ENCODE data around the gene TMEM266.

Gene TMEM266

GRCh38 chr15:76209523-76209922 is 149.7 kb downstream of the TMEM266 start:
- H3F3A ChIP-seq (ENCODE audit: insufficient read depth, low read length): no peaks in the 10 kb centered on the region
- H2AFZ ChIP-seq (ENCODE audit: low read length): no peak overlapping the region
- H3K9ac ChIP-seq (ENCODE audit: low read length): no peak overlapping the region
- H3K4me1 ChIP-seq (ENCODE audit: low read length): no peaks in the 10 kb centered on the region
- 0 out of 2 replicates have a peak, but pooled peaks cover 3% of the 10 kb centered on the region for H3K36me3 ChIP-seq (replicated peaks; ENCODE audit: insufficient read depth, low read length)
- H3K4me3 ChIP-seq (ENCODE audit: low read length): no peak overlapping the region
- no peak for TF ChIP-seq EZH2phosphoT487 (IDR thresholded peaks at IDR 0.05; ENCODE audit: low read length)
- TF ChIP-seq CTCF (IDR thresholded peaks at IDR 0.05; ENCODE audit: low read length): no peak
- no peak for TF ChIP-seq EZH2 (optimal IDR thresholded peaks at IDR 0.05; ENCODE audit: low read depth, low read length)
- H3K4me2 ChIP-seq (ENCODE audit: low read depth, low read length): no peak overlapping the region
- no peak overlapping the region for H3K27ac ChIP-seq (ENCODE audit: low read length)
- H3K79me2 ChIP-seq (ENCODE audit: low read length): no peaks in the 10 kb centered on the region
- no peaks in the 10 kb centered on the region for H3K9me2 ChIP-seq (replicated peaks; ENCODE audit: insufficient read depth, low read length)
- H4K20me1 ChIP-seq (ENCODE audit: insufficient read depth, low read length): no peaks in the 10 kb centered on the region
- no peaks in the 10 kb centered on the region for H3K9me3 ChIP-seq (replicated peaks; ENCODE audit: insufficient read depth, low read length)
- H3K27me3 ChIP-seq (replicated peaks; ENCODE audit: insufficient read depth, low read length): no peaks in the 10 kb centered on the region
- DNase-seq: no peak

GRCh38 chr15:76209942-76210341 is 150.2 kb downstream of the TMEM266 start:
- no peak for TF ChIP-seq EZH2 (optimal IDR thresholded peaks at IDR 0.05; ENCODE audit: low read depth, low read length)
- TF ChIP-seq CTCF (IDR thresholded peaks at IDR 0.05; ENCODE audit: low read length): no peak
- no peak for TF ChIP-seq EZH2phosphoT487 (IDR thresholded peaks at IDR 0.05; ENCODE audit: low read length)
- no peaks in the 10 kb centered on the region for H4K20me1 ChIP-seq (ENCODE audit: insufficient read depth, low read length)
- no peak overlapping the region for H2AFZ ChIP-seq (ENCODE audit: low read length)
- H3K27ac ChIP-seq (ENCODE audit: low read length): no peak overlapping the region
- H3K27me3 ChIP-seq (replicated peaks; ENCODE audit: insufficient read depth, low read length): no peaks in the 10 kb centered on the region
- no peak for DNase-seq
- 0 out of 2 replicates have a peak, but pooled peaks cover 3% of the 10 kb centered on the region for H3K36me3 ChIP-seq (replicated peaks; ENCODE audit: insufficient read depth, low read length)
- no peaks in the 10 kb centered on the region for H3K79me2 ChIP-seq (ENCODE audit: low read length)
- no peaks in the 10 kb centered on the region for H3K4me1 ChIP-seq (ENCODE audit: low read length)
- H3K9me3 ChIP-seq (replicated peaks; ENCODE audit: insufficient read depth, low read length): no peaks in the 10 kb centered on the region
- H3K9ac ChIP-seq (ENCODE audit: low read length): no peak overlapping the region
- no peaks in the 10 kb centered on the region for H3F3A ChIP-seq (ENCODE audit: insufficient read depth, low read length)
- H3K9me2 ChIP-seq (replicated peaks; ENCODE audit: insufficient read depth, low read length): no peaks in the 10 kb centered on the region
- H3K4me2 ChIP-seq (ENCODE audit: low read depth, low read length): no peak overlapping the region
- no peak overlapping the region for H3K4me3 ChIP-seq (ENCODE audit: low read length)

- peaks cover 11% of the 10 kb centered on the region; the same call in 1 of the 2 replicates for H3F3A ChIP-seq (ENCODE audit: insufficient read depth, low read length)
- H3K4me1 ChIP-seq (ENCODE audit: low read length): peaks cover 25% of the 10 kb centered on the region
- H4K20me1 ChIP-seq (ENCODE audit: insufficient read depth, low read length): no peaks in the 10 kb centered on the region
- H3K36me3 ChIP-seq (replicated peaks; ENCODE audit: insufficient read depth, low read length): 0 out of 2 replicates have a peak, but pooled peaks cover 3% of the 10 kb centered on the region
- no peak overlapping the region for H3K4me3 ChIP-seq (ENCODE audit: low read length)
- H3K4me2 ChIP-seq (ENCODE audit: low read depth, low read length): no peak overlapping the region
- peaks cover 8% of the 10 kb centered on the region; the same call in 1 of the 2 replicates for H3K79me2 ChIP-seq (ENCODE audit: low read length)
- H3K27me3 ChIP-seq (replicated peaks; ENCODE audit: insufficient read depth, low read length): no peaks in the 10 kb centered on the region
- H2AFZ ChIP-seq (ENCODE audit: low read length): no peak overlapping the region
- no peak for DNase-seq
- TF ChIP-seq EZH2phosphoT487 (IDR thresholded peaks at IDR 0.05; ENCODE audit: low read length): no peak
- H3K9me3 ChIP-seq (replicated peaks; ENCODE audit: insufficient read depth, low read length): no peaks in the 10 kb centered on the region
- no peak overlapping the region for H3K9ac ChIP-seq (ENCODE audit: low read length)
- H3K9me2 ChIP-seq (replicated peaks; ENCODE audit: insufficient read depth, low read length): no peaks in the 10 kb centered on the region
- H3K27ac ChIP-seq (ENCODE audit: low read length): no peak overlapping the region
Measured at GRCh38 chr15:76215634-76216033, 155.8 kb downstream of the TMEM266 start.

- Histone ChIP-seq H3K36me3 (replicated peaks; ENCODE audit: insufficient read depth, low read length) (no peaks in the 10 kb centered on the region), H3K27me3 (replicated peaks; ENCODE audit: insufficient read depth, low read length) (no peaks in the 10 kb centered on the region), H3K4me2 (ENCODE audit: low read depth, low read length) (no peak overlapping the region)
Measured at GRCh38 chr15:76217029-76217881, 157.5 kb downstream of the TMEM266 start.

More at GRCh38 chr15:76217029-76217881, 157.5 kb downstream of the TMEM266 start:
- H3K4me1 ChIP-seq (ENCODE audit: low read length): peaks cover 25% of the 10 kb centered on the region
- no peak overlapping the region for H3K9ac ChIP-seq (ENCODE audit: low read length)
- H3K27ac ChIP-seq (ENCODE audit: low read length): no peak overlapping the region
- no peak for TF ChIP-seq CTCF (IDR thresholded peaks at IDR 0.05; ENCODE audit: low read length)
- no peak for TF ChIP-seq EZH2phosphoT487 (IDR thresholded peaks at IDR 0.05; ENCODE audit: low read length)
- no peak for TF ChIP-seq EZH2 (optimal IDR thresholded peaks at IDR 0.05; ENCODE audit: low read depth, low read length)
- no peaks in the 10 kb centered on the region for H3K9me2 ChIP-seq (replicated peaks; ENCODE audit: insufficient read depth, low read length)
- H4K20me1 ChIP-seq (ENCODE audit: insufficient read depth, low read length): no peaks in the 10 kb centered on the region
- DNase-seq: no peak
- H3K9me3 ChIP-seq (replicated peaks; ENCODE audit: insufficient read depth, low read length): no peaks in the 10 kb centered on the region
- no peak overlapping the region for H2AFZ ChIP-seq (ENCODE audit: low read length)
- peaks cover 14% of the 10 kb centered on the region; the same call in 1 of the 2 replicates for H3K79me2 ChIP-seq (ENCODE audit: low read length)
- H3K4me3 ChIP-seq (ENCODE audit: low read length): no peak overlapping the region
- peaks cover 11% of the 10 kb centered on the region; the same call in 1 of the 2 replicates for H3F3A ChIP-seq (ENCODE audit: insufficient read depth, low read length)

Data from MM.1S (cell line).